Prostate gland (tissue), 2 donors: ENCODE measurements around the gene INO80B.

Source experiments
- POLR2A ChIP-seq: fragments of 450-650 bp; IDR thresholded peaks from one replicate; pipeline ENCODE4 v1.6.1; 2016; ENCODE audit warnings: antibody characterized with exemption, mild to moderate bottlenecking
- TF ChIP-seq, protein P1 (sequence below), 4 experiments: fragments of 200-600 bp in 2 of 4; fragments of 450-650 bp in 2 of 4; sonication (generic) in 2 of 4; IDR thresholded peaks; 1 replicate in 3 of 4; 2 replicates in 1 of 4; pipeline ENCODE4 v1.5.1; 2016 to 2019; ENCODE audit warnings: antibody characterized with exemption in 4 of 4, mild to moderate bottlenecking in 2 of 4, moderate library complexity in 2 of 4

DNA sequence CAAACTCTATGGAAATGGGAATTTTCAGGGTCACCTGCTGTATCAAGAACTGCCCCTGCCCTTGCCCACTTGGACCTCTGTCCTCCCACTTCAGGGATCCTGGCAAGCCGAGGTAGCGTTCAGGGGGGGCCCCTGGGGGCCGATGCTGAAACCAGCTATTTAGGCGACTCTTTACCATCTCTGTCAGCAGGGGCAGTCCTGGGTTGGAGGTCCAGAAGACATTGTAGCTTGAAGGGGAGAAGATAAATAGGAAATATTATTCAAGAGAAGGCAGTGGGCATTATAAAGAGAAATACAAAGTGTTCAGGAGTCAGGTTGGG lies 7.9 kb downstream of the INO80B start:
- TF ChIP-seq POLR2A, result no peak
- TF ChIP-seq, protein P1, sequence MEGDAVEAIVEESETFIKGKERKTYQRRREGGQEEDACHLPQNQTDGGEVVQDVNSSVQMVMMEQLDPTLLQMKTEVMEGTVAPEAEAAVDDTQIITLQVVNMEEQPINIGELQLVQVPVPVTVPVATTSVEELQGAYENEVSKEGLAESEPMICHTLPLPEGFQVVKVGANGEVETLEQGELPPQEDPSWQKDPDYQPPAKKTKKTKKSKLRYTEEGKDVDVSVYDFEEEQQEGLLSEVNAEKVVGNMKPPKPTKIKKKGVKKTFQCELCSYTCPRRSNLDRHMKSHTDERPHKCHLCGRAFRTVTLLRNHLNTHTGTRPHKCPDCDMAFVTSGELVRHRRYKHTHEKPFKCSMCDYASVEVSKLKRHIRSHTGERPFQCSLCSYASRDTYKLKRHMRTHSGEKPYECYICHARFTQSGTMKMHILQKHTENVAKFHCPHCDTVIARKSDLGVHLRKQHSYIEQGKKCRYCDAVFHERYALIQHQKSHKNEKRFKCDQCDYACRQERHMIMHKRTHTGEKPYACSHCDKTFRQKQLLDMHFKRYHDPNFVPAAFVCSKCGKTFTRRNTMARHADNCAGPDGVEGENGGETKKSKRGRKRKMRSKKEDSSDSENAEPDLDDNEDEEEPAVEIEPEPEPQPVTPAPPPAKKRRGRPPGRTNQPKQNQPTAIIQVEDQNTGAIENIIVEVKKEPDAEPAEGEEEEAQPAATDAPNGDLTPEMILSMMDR (IDR thresholded peaks at IDR 0.05), result no peak
